Measurements from ENCODE around the gene ORM2.

Gene ORM2

GRCh38 chr9:114366334-114367128 lies 36.9 kb downstream of the ORM2 start:
- in situ Hi-C loops (cut with MboI; ENCODE audit: low sequenced_read_pairs): no loop called here

GRCh38 chr9:114367366-114367765 lies 37.7 kb downstream of the ORM2 start:
- in situ Hi-C loops (cut with MboI; ENCODE audit: low sequenced_read_pairs): no loop called here

DNA sequence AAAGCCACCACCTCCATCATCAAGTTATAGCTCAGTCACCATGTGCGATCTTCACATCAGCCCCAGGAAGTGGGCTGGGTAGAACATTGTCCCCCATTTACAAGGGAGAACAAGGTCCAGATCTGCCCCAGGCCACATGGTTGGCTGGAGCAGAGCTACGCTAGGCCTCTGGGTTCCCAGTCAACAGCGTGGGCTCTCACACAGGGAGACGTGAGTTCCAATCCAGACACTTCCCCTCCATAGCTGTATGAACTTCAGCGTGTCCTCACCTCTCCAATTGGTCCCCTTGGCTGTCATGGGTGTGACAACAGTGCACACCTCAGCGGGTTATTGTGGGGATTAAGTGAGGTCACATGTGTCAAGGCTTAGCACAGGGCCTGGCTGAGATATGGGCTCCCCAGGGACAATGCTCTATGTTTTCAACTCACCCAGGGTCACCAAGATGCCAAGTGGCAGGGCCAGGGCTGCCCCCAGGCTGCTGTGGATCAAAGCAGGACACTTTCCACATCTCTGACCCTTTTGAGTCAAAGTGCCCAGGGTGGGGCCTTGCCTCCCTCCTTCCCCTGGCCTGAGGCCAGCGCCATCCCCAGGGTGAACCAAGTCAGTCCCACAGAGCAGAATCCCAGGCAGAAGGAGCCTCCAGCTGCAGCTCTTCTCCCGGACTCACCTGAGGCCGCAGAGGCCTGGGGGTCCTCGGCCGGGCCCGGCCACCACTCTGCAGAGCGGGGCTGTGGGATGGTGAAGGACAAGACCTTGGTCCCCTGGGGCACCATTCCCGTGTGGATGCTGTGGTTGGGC lies 38.3 kb downstream of the ORM2 start:
- in situ Hi-C loops (cut with MboI; ENCODE audit: low sequenced_read_pairs): no loop called here

DNA sequence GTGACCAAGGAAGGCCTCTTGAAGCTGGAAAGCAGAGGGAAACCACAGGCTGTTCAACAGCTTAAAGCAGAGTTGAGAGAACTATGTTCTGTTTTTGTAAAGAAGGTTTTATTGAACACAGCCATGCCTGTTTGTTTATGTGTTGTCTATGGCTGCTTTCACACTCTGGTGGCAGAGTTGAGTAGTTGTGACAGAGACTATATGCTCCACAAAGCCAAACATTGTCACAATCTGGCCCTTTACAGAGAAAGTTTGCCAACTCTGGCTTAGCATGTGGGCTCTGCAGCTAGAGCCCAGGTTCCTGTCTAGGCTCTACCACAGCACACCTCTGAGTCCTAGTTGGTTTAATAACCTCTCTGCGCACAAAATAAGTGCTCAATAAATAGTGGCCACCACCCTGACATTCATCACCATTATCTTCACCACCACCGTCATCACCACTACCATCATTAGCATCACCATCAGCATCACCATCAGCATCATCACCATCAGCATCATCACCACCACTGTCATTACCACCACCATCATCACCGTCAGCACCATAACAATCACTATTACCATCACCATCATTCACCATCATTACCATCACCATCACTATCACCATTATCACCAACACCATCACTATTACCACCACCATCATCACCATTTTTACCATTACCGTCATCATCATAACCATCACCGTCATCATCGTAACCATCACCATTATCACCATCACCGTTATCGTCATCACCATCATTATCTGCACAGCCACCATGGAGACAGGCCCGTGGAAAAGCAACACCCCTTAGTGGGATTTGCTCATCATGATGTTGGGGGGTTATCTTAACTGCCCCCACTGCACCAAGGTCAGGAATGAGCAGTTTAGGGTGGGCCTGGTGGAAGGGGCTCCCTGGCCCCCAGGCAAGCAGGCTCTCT lies 39.8 kb downstream of the ORM2 start:
- in situ Hi-C loops (cut with MboI; ENCODE audit: low sequenced_read_pairs): no loop called here

DNA sequence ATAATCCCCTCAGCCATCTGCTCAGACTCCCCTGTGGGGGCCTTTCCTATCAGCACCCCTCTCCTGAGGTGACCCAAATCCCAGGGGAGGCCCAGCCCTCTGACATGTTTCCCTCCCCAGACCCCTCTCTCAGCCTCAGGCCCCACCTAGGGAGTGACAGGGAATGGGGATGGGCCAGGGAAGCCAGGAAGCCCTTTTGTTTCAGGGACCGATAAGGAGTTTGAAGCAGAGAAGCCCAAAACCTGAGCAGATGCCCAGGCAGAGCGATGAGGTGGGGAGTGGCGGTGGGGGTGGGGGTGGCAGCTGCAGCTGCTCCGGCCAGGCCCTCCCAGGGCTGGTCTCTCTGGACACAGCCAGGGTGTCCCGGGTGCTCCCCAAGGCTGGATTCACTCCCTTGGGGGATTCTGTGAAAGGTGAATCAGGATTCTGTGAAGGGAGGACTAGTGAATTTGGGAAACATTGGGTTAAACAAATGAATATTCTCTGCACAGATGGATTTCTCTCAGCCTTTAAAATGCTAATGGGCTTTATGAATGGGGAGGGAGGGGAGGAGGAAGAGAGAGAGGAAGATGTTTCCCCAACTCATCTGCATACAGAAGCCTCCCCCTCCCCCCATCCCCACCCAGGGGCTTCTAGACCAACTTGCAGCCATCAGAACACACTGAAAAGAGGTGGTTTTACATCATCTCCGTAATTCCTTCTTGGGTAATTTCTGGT lies 40.7 kb downstream of the ORM2 start:
- in situ Hi-C loops (cut with MboI; ENCODE audit: low sequenced_read_pairs): no loop called here

DNA sequence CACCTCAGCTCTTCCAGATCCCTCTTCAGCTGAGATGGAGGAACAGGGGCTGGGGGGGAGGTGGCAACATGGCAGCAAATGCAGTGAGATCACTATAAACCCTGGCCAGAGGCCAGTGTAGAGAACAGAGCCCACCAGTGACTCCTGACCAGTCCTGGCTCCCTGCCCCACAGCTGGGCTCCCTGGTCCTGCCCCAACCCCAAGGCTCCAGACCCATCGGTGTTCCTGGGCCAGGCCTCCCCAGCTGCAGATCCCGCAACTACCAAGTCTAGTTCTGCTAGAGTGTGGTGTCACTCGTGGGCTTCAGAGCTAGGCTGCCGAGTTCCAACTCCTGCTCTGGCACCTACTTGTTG lies 41.3 kb downstream of the ORM2 start:
- in situ Hi-C loops (cut with MboI; ENCODE audit: low sequenced_read_pairs): no loop called here

DNA sequence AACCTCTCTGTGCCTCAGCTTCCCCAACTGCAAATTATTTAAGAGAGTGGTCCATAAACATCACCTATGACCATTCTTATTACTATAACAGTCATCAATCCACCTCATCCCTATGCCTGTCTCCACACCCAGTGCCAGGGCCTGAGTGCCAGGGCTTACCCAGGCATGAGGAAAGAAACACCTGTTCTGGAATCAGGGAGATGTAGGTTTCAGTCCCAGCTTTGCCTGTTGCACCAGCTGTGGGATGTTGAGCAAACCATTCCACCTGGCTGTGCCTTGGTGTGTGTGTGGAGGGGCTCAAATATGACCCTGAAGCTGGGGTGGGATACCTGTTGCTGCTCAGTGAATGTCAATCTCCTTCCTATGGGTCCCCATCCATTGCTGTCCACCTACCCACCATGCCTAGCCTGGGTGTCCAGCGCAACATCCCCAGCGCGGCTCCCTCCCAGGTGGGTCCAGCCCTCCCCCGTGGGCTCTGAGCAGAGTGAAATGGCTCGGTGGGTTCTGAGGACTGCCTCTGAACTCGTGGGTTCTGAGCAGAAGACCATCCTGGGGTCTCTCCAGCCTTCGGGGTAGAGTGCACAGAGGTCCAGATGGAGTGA lies 41.8 kb downstream of the ORM2 start:
- in situ Hi-C loops (cut with MboI; ENCODE audit: low sequenced_read_pairs): no loop called here

- in situ Hi-C loops (cut with MboI; ENCODE audit: low sequenced_read_pairs): no loop called here
These were observed 42.6 kb downstream of the ORM2 start for GRCh38 chr9:114371973-114372917.

DNA sequence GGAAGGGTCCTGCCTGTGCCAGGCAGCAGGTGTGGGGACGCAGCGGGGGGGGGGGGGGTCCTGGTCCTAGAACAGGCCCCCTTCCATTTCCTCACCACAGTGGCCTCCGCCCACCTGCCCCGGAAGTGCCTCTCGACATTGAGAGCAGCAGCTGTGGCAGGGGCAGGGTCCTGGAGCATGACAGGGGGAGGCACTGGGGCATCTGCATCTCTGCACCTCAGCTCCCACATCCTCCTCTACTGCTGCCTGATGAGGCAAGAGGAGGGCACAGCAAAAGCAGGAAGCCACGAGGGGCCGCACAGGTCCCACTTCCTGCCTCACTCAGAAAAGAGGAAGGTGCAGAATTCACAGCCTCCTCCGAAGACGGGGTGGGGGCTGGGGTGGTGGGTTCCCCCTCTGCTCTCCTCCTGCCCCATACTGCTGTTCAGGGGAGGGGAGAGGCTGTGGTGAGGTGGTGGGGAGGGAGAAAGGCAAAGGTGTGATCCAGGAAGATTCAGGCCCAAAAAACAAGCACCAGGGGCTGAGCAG lies 43.3 kb downstream of the ORM2 start:
- in situ Hi-C loops (cut with MboI; ENCODE audit: low sequenced_read_pairs): no loop called here

GRCh38 chr9:114373960-114374730 lies 44.5 kb downstream of the ORM2 start:
- in situ Hi-C loops (cut with MboI; ENCODE audit: low sequenced_read_pairs): no loop called here

DNA sequence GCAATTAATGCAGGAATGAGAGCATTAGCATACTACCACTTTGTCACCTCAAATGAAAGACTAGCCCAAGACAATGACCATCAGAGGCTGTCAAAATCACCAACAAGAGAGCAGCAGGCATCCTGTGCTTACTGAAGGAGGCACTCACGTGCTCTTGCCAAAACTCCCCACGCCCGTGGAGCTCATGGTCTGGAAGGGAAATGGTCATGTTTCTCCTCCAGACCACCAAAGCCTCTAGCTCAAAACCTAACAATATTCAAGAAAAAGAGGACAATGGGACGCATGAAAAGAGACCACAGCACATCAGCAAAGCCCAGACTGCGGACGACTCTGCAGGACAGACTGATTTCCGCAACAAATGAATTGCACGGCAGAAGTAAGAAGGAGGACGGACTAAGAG lies 45.3 kb downstream of the ORM2 start:
- in situ Hi-C loops (cut with MboI; ENCODE audit: low sequenced_read_pairs): no loop called here

DNA sequence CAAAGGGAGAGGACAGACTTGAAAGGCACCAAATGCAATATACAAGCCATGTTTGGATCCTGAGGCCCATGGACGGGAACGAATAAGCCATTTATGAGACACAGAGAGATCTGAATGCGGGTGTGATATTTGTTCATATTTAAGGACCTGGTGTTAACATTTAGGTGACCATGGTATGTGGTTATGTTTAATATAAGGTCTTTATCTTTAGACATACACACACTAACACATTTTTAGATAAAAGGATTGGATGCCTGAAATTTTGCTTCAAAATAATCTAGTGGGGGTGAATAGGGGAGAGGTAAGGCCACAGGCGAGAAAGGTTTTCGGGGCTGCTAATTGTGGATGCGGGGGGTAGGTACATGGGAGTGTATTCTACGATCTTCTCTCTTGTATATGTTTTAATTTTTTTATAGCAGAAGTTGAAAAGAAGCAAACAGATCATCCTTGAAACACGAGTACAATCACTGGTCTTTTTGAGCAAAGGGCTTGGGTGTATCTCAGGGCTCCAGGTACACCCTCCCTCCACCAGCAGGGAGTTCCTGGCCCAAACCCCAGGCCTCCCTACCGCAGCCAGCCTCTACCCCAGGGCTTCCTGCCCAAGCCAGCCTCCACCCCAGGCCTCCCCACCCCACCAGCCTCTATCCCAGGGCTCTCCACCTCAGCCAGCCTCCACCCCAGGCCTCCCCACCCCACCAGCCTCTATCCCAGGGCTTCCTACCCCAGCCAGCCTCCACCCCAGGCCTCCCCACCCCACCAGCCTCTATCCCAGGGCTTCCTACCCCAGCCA lies 45.9 kb downstream of the ORM2 start:
- in situ Hi-C loops (cut with MboI; ENCODE audit: low sequenced_read_pairs): no loop called here

- in situ Hi-C loops (cut with MboI; ENCODE audit: low sequenced_read_pairs): no loop called here
These were observed 47.1 kb downstream of the ORM2 start for GRCh38 chr9:114376586-114377445.

DNA sequence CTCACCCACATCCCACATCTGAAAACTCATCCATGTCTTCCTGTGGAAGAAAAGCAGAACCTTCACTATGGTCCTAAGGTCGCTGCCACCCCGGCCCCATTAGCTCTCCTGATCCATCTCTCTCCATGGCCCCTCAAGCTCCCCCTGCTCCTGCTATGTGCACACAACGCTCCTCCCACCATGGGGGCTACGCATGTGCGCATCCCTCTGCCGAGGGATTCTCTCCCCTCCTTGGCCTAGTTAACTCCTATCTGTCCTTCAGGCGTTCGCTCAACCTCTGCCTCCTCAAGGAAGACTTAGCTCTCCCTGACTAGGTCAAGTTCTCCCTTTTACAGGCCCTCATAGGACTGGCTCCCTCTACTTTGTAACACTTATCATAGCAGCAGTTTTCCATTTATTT lies 48.3 kb downstream of the ORM2 start:
- in situ Hi-C loops (cut with MboI; ENCODE audit: low sequenced_read_pairs): no loop called here

DNA sequence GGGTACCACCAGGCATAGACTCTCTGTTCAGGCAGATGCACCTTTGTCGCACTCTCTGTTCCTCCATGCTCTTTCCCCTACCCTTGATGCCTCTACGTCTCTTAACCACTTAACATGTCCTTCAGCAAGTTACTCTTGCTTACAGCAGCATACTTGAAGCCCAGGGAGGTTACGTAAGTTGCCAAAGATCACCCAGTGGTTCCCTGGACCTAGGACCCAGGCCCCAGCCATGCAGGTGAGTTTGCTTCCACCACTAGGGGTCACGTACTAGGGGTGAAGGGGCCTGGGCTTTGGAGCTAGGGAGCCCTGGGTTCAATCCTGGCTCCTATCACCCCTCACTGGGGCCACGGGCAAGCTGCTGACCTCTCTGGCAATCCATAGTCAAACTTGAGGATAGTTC lies 49.2 kb downstream of the ORM2 start:
- in situ Hi-C loops (cut with MboI; ENCODE audit: low sequenced_read_pairs): no loop called here
